Muscle of arm (tissue), 14 donors: ENCODE data around the gene C6orf58. TPM values are rescaled to one million over a fixed set of nuclear protein-coding genes. Genes with fewer than 3 reads are reported as not detected.

Experiments used
- DNase-seq: peaks from one replicate; pipeline ENCODE4 v3.0.0-alpha.2; 2013
- long read RNA-seq, 11 donors: transcript quantifications; one replicate each; lab custom pipeline, GENCODE V29; 2026
- polyA plus RNA-seq, 12 donors: library from polyadenylated mRNA; unstranded; fragments of 120-200 nt; gene quantifications; one replicate each; pipeline ENCODE4 v1.2.1, GENCODE V29; 2013; ENCODE audit not compliant: insufficient read length in 12 of 12

The C6orf58 gene
- 1 to 10 TPM in 2 of 12 donors, under 1 TPM in 7, not detected in 3; 0.59 to 1.3 (median 0.92) TPM for polyA plus RNA-seq
- long read RNA-seq, donor 1: 0 reads
- long read RNA-seq, donor 2: 0 reads
- long read RNA-seq, donor 3: 0 reads
- long read RNA-seq, donor 4: 0 reads
- long read RNA-seq, donor 5: 0 reads
- long read RNA-seq, donor 6: 0 reads
- long read RNA-seq, donor 7: 0 reads
- long read RNA-seq, donor 8: 0 reads
- long read RNA-seq, donor 9: 0 reads
- long read RNA-seq, donor 10: 0 reads
- long read RNA-seq, donor 11: 0 reads

DNA sequence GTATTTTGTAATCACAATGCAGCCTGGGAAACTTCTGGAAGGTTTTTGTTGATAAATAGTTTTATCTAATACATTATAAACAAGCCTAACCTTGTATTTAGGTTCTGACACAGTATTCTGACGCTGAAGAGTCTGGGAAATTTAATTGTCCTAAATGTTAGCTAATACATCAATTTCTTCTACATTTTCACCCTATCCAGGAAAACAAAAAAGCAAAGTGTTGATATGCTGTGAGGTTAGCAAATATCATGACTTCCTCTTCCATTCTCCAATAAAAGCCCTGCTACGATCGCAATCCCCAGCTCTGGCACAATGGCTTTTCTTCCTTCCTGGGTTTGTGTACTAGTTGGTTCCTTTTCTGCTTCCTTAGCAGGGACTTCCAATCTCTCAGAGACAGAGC, at the start of gene C6orf58:
C6orf58 (plus strand) TSS at position 301 of the 400 bp plus-strand sequence; CDS start at position 313, 12 bp downstream.
- DNase-seq: no peak

DNA sequence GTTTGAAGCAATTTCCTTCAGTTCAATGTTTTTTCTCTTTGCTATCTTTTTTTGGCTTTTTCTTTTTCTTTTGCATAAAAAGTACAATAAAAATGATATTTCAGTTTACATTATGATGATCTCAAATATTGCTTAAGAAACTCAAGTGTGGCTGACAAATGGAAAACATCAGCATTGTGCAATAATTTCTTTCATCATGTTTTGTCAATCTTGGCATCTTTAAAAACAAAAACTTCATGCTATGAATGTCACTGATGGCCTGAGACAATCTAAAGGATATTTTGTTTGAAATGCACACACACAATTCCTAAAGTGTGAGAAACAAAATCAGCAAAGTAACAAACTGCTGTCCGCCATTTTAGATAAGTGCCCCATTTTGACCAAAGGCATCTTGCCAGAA, 44.0 kb upstream of the C6orf58 start:
- DNase-seq: no peak

DNA sequence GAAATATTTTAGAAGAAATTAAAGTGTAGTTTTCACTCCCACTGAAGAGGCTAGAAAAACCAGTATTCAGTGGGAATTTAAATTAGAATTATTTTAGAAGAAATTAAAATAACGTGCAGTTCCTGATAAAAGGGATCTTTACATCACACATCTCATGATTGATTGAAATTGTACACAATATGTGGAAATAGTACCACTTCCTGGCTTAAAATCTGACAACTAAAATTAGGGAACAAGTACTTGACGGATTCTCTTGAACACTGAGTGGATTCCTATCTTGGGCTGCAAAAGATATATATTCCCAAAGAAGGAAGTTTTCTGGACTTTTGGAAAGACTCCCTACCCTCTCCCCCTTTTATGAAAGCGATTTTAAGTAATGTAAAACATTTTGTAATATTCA, 43.2 kb upstream of the C6orf58 start:
- no peak for DNase-seq

DNA sequence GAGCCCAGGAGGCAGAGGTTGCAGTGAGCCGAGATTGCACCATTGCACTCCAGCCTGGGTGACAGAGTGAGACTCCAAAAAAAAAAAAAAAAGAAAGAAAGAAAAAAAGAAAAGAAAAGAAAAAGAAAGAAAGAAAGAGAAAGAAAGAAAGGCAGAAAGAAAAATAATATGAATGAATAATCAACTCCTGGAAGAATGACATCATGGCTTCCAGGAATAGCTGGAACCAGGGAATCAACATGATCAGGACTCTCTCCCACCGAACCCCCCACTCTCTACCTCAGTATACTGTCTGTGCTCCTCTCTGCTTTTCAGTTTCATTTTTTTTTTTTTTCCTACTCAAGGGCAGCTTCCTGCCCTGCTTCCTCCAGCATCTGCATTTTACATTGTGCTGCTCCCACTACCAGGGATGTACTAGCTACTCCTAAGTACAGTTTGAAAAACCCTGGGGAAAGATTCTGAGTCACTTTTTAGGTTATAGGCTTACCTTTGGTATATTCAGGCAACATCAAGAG, 38.2 kb upstream of the C6orf58 start:
- DNase-seq: no peak

DNA sequence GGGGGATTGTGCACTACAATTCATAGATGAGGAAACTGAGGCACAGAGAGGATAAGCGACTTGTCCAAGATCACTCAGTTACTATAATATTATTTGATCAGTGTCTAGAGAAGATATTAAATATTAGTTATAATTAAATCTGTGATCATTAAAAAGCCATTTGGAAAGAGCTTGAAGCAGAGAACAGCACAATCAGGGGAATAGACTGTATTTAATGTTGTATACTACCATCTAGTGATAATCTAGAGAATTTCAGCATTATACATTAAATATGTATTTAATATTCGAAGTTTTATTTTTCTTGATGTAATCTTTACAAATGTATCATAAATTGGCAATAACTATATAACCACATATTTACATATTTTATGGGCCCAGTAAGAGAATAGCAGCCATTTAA, 37.7 kb upstream of the C6orf58 start:
- DNase-seq: no peak

DNA sequence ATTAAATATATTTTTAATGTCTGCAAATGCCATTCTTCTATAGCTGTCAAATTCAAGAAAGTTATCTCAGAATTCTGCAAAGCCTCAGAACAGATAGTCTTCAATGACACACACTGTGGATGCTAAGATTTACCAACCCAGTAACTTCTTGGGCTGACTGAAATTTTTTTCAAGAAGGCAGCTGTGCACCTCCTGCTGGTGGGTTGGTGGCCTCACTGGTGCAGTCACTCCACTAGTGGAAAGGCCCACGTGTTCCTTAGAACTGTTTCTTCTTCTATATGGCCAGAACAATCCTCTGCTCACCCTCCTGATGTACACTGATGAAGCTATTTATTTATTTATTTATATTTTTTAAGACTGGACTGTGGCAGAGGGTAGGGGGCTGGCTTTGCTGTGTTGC, 29.8 kb upstream of the C6orf58 start:
- no peak for DNase-seq

DNA sequence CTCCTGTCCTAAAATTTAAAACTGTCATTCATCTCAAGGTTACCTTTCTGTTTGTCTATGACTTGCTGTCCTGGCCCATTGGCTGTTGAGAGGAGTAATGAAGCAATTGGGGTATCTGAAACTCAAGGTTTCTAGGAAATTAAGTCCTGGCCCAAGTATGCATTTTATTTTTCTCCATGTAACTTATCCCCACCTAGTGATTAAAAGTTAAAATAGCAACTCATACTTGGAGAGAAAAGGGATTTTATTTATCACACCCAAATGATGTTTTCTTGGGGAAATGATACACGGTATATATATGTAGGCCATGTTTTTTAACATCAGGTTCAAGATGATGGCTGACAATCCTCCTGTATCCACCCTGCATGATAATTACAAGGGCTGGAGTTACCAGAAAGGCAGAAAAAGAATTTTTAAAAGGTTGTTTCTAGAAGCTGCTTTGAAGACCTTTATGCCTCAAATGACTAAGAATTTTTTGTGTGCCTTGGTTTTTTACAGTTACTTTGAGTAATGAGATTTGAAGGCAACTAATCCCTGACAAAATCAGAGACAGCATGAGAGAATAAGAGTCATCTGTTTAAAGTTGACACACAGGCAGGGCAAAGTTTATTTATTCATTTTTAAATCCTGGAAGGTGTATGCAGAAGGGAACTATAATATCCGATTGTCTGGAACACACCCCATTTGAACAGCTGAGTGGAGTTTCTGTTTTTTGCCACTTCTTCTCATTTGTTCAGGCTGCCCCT, 28.9 kb upstream of the C6orf58 start:
- DNase-seq: no peak

DNA sequence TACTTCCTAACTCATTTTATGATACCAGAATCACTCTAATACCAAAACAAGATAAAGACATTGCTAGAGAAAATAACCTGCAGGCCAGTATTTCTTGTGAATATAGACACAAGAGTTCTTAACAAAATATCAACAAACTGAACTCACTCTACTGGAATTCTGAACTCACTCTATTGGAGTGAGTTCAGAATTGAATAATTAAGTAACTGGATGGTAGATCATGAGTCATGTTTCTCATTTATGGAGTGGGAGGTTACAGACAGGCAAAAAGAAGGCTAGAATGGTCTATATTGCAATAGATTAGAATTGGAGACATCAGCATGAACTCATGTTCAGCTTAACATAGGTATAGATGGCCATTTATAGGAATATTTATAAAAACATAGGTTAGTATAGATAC, 26.6 kb upstream of the C6orf58 start:
- DNase-seq: no peak

DNA sequence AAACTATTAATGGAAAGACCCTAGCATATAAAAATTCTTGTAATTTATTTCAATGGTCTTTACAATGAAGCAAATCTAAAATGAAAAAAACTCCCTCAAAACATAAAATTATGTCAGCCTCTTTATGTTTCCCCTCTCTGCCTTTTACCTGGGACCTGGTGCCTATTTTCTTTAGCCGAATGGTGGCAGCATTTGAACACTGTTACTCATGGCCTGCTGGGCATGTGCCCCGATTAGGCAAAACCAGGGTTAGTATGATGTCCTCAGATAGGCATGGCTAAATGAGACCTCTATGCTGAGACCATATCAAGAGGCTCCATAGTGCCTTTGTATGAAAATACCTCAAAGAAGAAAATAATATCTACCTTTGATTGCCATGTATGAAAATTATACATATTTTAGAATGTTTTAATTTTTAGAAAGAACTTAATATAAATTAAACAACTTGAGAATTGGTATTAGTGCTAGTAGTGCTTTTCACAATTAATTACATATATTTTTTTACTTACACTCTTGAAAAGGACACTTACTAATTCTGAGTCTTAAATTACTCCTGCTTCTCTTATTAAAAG, 22.5 kb upstream of the C6orf58 start:
- DNase-seq: no peak

DNA sequence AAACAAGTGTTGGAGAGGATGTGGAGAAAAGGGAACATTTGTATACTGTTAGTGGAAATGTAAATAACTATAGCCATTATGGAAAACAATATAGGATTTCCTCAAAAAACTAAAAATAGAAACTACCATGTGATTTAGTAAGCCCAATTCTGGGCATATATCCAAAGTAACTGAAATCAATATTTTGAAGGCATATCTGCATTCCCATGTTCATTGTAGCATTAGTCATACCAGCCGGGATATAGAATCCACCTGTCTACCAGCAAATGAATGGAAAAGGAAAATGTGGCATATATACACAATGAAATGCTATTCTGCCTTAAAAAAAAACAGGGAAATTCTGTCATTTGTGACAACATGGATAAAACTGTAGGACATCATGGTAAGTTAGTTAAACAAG, 15.3 kb upstream of the C6orf58 start:
- no peak for DNase-seq

DNA sequence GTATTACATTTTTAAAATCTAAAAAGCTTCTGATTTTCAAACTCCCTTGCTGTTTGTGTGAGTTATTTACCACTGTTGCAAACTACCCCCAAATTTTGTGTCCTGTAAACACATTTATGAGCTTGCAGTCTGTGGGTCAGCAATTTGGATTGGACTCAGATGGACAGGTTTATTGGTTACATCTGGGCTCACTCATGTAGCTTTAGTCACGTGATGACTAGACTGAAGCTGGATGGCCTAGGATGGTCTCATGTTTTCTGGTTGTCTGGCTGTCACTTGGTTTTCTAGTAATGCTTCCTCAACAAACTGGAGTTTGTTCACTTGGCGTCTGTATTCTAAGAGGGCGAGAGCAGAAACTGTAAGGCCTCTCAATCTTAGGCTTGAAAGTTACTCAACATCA, 12.2 kb upstream of the C6orf58 start:
- no peak for DNase-seq

DNA sequence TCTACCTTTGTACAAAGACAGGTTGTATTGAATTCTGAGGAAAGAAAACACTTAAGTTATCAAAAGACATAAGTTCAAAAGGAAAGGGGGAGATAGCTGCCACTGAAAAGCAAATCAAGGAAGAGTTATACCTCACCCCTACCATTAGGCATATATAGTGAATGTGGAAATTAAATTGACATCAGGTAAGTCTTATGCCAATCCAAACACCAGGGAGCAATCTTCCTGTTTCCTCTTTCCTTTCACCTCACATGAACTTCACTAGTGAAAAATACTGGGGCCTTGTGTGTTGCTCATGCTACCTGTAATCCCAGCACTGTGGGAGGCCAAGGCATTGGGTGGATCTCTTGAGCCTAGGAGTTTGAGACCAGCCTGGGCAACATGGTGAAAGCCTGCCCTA, 10.9 kb upstream of the C6orf58 start:
- DNase-seq: no peak

DNA sequence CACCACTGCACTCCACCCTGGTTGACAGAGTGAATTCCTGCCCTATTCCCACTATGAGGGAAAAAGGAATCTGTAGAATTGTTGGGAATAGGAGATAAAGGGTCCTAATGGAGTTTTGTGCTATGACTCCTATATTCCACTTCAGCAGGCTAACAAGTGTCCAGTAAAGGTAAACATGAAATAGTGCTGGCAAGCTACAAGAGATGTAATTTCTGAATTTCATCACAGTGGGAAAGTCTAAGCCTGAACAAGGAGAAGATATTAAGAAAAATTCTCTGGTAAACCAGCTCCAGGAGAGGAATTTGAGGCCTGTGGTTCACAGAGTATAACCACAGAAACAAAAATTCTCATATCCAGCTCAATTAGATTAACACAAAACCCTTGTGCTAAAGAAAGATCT, 10.3 kb upstream of the C6orf58 start:
- DNase-seq: no peak

DNA sequence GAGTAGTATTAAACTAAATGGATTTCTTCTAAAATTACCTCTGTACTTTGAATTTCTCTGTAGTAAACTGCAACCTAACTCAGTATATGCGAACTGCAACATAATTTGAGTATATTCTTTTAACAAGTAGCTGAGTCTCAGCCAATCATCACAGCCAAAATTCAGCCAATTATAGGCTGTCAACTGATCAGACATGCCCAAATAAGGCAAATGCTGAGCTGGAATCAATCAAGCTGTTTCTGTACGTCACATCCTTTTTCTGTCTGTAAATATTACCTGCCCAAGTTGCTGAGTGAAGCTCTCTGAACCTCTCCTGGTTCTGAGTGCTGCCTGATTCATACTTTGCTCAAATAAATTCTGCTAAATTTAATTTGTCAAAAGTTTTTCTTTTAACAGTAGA, 9.5 kb upstream of the C6orf58 start:
- DNase-seq: no peak

DNA sequence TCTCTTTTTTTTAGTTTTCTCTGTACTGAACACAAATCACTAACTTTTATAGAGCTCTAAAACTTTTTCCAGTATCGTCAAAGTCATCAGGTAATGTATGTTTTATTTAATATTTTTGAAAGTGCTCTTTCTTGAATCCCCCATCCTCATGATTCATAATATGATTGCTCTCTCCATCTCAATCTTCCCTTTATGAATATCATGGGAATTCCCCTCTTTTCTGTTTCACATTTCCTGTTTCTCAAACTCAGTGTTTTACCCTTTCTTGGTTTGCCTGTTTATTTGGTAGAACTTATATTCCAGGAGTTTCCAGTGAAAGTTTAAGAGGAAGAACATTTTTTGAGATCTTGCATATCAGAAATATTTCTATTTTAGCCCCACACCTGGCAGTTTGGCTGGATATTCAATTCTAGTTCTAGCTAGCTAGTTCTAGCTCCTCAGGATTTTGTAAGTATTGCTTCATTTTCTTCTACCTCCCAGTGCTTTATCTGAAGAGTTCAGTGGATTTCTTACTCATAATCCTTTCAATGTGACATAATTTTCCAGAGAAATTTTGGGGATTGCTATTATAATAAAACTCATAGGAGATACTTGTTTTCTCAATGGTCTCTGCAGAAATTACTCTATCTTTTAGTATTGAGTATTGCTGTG, 6.1 kb upstream of the C6orf58 start:
- no peak for DNase-seq

DNA sequence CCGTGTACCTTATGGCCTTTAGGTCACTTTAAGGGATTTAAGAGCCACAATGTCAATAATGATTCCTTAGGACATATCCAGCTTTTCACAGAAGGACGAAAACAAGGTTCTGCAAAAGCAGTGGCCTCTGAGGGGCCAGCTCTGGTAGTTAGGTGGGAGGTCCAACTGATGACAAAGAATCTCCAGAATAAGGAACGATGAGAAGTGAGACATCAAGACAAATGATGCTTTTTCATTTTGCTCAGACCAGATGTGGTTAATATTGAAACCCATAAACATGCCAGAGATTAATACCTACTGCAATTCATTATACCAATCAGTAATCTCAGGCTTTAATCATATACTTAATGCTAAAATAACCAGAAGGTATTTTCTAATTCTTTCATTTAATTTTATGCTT, 1.9 kb downstream of the C6orf58 start:
- DNase-seq: no peak

DNA sequence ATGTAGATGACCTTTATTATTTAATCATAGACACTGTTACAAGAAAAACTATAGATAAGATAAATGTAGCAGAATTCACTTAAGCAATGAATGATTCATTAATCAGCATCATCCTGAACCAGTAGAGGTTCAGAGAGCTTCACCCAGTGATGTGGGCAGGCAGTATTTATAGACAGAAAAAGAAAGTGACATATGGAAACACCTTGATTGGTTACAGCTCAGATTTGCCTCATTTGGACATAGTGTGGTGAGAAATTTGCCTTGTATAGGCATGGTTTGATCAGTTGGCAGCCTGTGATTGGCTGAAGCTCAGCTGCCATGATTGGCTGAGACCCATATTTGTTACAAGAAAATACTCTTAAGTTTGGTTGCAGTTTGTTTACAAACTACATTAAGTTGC, 4.6 kb downstream of the C6orf58 start:
- no peak for DNase-seq

DNA sequence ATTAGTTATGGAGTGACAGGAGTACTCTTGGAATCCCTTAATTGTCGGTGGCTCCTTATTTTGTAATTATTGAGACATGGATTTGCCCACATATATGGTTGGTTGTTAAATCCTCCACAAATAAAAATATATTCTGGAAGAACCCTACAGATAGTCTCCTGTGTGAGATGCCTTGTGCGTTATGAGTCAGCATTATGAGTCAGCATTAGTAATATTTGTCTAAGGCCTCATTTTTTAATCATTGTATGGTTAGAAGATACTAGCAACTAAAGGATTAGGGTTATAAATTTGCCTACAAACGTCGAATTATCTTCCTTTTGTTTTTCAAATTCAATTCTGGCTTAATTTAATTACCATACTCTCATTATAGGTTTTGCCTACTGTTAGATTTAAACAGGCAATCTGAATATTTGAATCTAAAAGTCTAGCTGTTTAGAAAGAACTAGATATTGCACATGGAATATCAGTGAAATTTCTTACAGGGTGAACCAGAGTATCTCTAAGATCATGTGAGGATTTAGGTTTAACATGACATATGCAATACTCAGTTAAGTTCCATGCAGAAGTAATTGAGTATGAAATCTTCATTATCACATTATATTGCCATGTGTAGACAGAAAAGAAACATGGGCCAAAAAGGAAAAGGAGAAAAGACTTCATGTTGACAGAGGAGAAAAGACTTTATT, 5.9 kb downstream of the C6orf58 start:
- DNase-seq: no peak

DNA sequence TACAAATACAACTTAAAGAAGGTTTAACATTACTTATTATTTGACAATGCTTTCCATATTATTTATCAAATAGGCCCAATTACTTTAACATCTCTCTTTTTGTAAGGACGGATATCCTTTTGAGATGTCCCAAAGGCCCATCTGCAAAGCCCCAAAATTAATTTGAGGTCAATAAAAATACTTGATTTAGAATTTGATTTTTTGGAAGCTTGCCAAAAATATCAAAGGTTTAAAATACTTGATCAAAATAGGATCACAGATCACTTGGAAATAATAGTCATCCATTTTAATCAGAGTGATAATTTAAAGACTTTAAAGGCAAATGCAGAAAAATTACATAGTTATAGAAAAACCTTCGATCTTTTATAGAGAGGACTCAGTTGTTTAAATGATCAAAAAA, 8.1 kb downstream of the C6orf58 start:
- DNase-seq: no peak

DNA sequence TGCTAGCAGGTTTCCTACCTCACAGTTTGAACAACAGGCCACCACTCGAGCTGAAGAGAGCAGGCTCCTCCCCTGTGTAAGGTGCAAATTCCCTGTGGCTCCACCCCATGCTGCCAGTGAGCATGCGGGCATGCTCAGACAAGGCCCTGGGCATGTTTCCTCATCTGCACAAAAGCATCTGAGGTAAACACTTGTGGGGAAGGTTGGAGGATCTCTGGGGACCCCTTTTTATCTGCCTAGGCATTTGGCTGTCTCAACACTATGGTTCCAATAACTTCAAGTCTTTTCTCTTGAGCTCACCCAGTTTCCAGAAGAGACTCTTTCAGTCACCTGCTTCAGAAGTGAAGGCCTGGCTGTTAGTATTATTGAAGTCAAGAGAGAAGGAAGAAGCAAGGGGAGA, 9.4 kb downstream of the C6orf58 start:
- DNase-seq: no peak

DNA sequence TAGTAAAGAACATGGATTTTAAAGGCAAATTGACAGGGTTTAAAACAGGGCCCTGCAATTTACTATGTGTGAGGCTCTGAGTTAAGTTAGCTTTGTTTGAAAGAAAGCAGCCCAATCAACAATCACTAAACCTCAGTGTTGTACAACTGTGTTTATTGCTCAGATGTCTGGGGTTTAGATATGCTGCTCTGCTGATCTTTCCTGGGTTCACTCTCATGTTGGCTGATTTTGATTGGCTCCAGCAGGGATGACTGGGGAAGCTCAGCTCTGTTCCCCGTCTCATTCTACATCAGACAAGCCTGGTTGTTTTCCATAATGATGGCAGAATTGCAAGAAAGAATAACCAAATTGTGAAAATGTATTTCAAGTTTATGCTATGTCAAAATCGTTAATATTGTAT, 10.9 kb downstream of the C6orf58 start:
- no peak for DNase-seq

DNA sequence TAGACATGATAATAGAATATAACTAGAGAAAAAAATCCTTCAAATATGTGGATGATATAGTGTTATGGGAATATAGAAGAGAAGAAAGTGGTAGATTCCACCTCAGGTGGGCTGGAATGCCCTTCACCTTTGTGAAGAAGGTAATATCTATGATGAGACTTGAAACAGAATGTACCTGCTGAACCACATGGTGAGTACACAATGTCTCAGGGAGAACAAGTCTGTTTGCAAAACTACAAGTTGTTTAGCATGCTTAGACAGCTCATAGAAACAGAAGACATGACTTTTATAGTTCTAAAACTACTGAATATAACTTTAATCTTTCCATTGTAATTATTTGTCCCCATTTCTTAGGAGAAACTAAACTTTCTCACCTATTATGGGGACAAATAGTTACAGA, 12.2 kb downstream of the C6orf58 start:
- no peak for DNase-seq
